Testis (tissue), 3 donors: Measurements from ENCODE around the gene BEST1. TPM values are rescaled to one million over a fixed set of nuclear protein-coding genes. Genes with fewer than 3 reads are reported as not detected.
A peak's percentile ranks its signal among the peaks of the same experiment; 100 is the strongest.

Source experiments
- DNase-seq: peaks from one replicate; pipeline ENCODE4 v3.0.0-alpha.2; 2019
- H3K27ac ChIP-seq, 2 donors: fragments of 200-600 bp; sonication (generic); one replicate each; pipeline ENCODE4 v1.5.1; 2019
- H3K27me3 ChIP-seq: fragments of 200-600 bp; sonication (generic); one replicate; pipeline ENCODE4 v1.5.1; 2019
- H3K36me3 ChIP-seq: fragments of 200-600 bp; sonication (generic); one replicate; pipeline ENCODE4 v1.5.1; 2017; ENCODE audit warnings: low read depth; ENCODE audit errors: missing control alignments
- H3K4me1 ChIP-seq: fragments of 200-600 bp; sonication (generic); one replicate; pipeline ENCODE4 v1.5.1; 2019
- H3K4me3 ChIP-seq, 2 donors: fragments of 200-600 bp; sonication (generic); one replicate each; pipeline ENCODE4 v1.5.1; 2017 to 2019
- H3K9me3 ChIP-seq: fragments of 200-600 bp; sonication (generic); one replicate; pipeline ENCODE4 v1.5.1; 2017
- POLR2A ChIP-seq: fragments of 450-650 bp; IDR thresholded peaks from one replicate; pipeline ENCODE4 v1.6.1; 2017; ENCODE audit warnings: antibody characterized with exemption, mild to moderate bottlenecking, moderate library complexity
- WGBS, 2 donors: methylation state at CpG; one replicate each; pipeline ENCODE4 v1.1.5; 2018; 5-methylcytosine and 5-hydroxymethylcytosine counted together
- intact Hi-C: fragments of 100-400 bp; cut with DNase I; formaldehyde crosslinking; loops from one replicate; pipeline ENCODE4 v1.15.1; 2023; ENCODE audit warnings: low total_unique reads
- polyA plus RNA-seq: library from polyadenylated mRNA; stranded (reverse); fragments of 350-450 nt; fragmentation: Illumina TruSeq; extraction: RNeasy Lipid Tissue Mini Kit (QIAGEN cat#74804); gene quantifications from one replicate; pipeline ENCODE4 v1.2.3, GENCODE V29; 2014; ENCODE audit warnings: low read depth, low replicate concordance; ENCODE audit not compliant: insufficient read depth
- total RNA-seq, 2 donors: library from RNA; depleted of rRNA; stranded (reverse); fragments of >200 nt; gene quantifications; one replicate each; pipeline ENCODE4 v1.2.3, GENCODE V29; 2016
- TF ChIP-seq, protein P1 (sequence below), 3 experiments: fragments of 450-650 bp in 2 of 3; fragments of 200-600 bp in 1 of 3; sonication (generic) in 1 of 3; IDR thresholded peaks; one replicate each; pipeline ENCODE4 v1.5.1; 2016 to 2019; ENCODE audit warnings: antibody characterized with exemption in 3 of 3, mild to moderate bottlenecking in 2 of 3, moderate library complexity in 1 of 3

BEST1 gene
- total and polyA plus RNA-seq, 3 donors from 2014 or later = 9.2 to 33.4 (median 21.0) TPM

DNA sequence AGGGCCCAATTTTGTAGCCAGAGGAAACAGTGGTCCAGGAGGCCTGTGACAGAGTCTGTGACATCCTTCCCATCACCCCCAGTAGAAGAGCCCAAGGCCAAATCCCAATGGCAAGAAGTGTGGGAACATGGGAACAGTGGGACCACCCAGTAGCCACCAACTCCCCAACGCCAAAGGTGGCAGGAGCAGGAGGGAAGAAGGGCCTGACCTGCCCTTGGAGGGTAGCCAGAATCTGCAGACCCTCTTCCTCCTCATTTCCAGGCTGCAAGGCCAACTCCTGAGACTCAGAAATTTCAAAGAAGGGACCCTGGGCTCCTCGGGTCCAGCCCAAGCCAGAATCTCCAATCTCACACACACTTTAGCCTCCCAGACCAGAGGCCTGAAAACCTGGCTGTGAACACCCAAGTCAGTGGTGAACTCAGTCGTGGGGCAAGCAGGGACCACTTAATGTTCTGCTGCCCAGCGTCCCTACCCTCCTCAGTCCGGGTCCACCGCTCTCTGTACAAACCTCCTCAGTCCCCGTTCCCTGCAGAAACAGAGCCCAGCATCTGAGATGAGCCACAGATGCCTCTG, 38.9 kb upstream of the BEST1 start:
- 44 to 58% methylated on average over 7 of the region's 7 CpGs for WGBS, 2 donors
- Histone ChIP-seq H3K27me3 (no peaks in the 10 kb centered on the region), H3K27ac (peak overlapping the region in 1 of 2 donors; percentile 66), H3K9me3 (no peaks in the 10 kb centered on the region), H3K4me1 (peaks cover 75% of the 10 kb centered on the region), H3K36me3 (no peaks in the 10 kb centered on the region), H3K4me3 (no peak overlapping the region)
- no peak for DNase-seq
- intact Hi-C loops = no loop called here
- TF ChIP-seq POLR2A = no peak
- TF ChIP-seq, protein P1, sequence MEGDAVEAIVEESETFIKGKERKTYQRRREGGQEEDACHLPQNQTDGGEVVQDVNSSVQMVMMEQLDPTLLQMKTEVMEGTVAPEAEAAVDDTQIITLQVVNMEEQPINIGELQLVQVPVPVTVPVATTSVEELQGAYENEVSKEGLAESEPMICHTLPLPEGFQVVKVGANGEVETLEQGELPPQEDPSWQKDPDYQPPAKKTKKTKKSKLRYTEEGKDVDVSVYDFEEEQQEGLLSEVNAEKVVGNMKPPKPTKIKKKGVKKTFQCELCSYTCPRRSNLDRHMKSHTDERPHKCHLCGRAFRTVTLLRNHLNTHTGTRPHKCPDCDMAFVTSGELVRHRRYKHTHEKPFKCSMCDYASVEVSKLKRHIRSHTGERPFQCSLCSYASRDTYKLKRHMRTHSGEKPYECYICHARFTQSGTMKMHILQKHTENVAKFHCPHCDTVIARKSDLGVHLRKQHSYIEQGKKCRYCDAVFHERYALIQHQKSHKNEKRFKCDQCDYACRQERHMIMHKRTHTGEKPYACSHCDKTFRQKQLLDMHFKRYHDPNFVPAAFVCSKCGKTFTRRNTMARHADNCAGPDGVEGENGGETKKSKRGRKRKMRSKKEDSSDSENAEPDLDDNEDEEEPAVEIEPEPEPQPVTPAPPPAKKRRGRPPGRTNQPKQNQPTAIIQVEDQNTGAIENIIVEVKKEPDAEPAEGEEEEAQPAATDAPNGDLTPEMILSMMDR (IDR thresholded peaks at IDR 0.05) = no peak

DNA sequence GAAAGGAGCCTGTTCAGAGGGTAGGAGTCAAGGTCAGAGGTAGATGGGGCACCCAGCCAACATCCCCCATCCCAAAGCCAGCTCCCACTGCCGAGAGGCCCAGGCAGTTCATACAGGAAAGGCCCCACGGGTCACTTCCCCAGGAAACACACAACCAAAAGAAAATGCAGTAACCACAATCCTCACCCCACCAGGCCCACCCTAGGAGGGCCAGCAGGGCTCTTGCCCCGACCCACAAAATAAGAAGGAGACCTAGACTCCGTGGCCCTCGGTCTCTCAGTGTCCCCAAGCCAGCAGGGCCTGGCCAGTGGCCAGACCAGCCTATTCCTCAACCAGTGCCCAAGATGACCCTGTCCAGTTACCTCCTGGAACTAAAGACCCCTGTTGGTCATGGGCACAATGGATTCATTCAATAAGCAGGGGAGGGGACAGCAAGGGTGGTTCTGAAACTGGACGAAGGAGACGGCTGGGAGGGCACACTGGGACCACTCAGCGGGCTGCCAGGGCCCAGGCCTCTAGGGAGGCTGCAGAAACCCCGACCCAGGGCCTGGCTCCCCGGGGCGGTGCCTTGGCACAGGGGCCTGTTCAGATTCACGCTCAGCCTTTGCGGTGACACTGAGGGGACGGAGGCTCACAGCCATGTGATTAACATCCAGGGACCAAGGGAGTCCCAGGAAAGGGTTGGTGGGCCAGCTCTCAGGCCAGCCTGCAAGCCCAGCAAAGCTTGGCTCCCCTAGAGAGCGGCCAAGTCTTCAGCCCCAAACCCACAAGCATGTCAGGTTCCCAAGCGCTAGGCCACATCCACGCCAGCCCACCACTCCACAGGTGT, 38.2 kb upstream of the BEST1 start:
- peak; percentile 35 for DNase-seq
- Histone ChIP-seq H3K9me3 (no peaks in the 10 kb centered on the region), H3K27ac (peak overlapping the region; percentile 60 to 66), H3K36me3 (no peaks in the 10 kb centered on the region), H3K27me3 (no peaks in the 10 kb centered on the region), H3K4me1 (peaks cover 78% of the 10 kb centered on the region), H3K4me3 (no peak overlapping the region)
- TF ChIP-seq, protein P1 (IDR thresholded peaks at IDR 0.05) = no peak
- no peak for TF ChIP-seq POLR2A
- 42 to 46% methylated on average over 8 to 17 of the region's 17 CpGs for WGBS, 2 donors
- intact Hi-C loops = no loop called here

DNA sequence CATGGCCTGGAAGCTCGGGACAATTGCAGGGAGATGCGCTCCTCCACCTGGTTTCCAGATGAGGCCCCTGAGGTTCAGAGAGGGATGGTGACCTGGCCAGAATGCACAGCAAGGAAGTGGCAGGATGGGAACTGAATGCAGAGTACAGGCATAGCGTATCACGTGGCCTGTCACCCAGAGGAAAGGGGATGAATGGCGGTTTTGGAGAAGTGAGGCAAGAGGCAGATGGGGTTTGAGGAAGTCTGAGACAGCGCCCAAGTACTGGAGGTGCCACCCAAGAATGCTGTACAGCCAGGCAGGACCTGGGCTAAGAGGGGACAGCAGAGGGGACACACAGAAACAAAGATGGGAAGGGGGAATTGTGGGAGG, 37.6 kb upstream of the BEST1 start:
- intact Hi-C loops = no loop called here
- Histone ChIP-seq H3K4me3 (no peak overlapping the region), H3K9me3 (no peaks in the 10 kb centered on the region), H3K36me3 (no peaks in the 10 kb centered on the region), H3K27ac (peak overlapping the region in 1 of 2 donors; percentile 90), H3K4me1 (peaks cover 76% of the 10 kb centered on the region), H3K27me3 (no peaks in the 10 kb centered on the region)
- DNase-seq = peak; percentile 34
- TF ChIP-seq POLR2A = no peak
- TF ChIP-seq, protein P1 (IDR thresholded peaks at IDR 0.05) = no peak
- WGBS, 2 donors = 86 to 87% methylated on average over 6 of the region's 6 CpGs

DNA sequence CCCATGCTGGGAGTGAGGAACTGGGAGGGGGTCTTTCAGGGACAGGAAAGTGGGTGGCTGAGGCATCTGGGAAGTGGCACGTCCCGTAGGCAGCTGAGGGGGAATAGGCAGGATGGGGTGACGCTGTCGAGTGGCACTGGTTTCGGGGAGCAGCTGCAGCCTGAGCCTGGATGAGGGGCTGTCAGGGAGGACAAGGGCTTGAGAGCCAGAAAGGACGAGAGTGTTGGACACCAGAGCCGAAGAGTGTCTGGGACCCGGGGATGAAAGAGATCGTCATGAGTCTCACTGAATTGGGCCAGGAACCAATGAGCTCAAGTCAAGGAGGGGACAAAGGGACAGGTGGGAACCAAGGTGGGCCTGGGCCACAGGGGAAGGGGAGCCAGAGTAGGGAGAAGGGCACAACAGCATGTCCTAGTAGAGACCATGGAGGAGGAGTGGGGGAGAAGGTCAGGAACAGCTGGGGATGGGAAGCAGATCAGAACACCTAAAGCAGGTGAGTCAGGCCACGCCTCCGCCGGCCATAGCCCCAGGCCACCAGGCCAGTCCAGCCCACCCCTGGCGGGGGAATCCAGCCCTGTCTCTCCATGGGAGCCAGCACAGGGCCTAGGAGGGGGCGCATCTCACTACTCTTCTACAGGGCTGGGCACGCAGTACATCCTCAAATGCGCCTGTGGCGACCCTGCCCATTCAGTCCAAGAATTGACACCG, 37.0 kb upstream of the BEST1 start:
- WGBS, 2 donors = 65 to 67% methylated on average over 13 to 18 of the region's 18 CpGs
- TF ChIP-seq, protein P1 (IDR thresholded peaks at IDR 0.05) = no peak
- TF ChIP-seq POLR2A = no peak
- Histone ChIP-seq H3K27ac (peak overlapping the region; percentile 31 to 90), H3K36me3 (no peaks in the 10 kb centered on the region), H3K4me3 (no peak overlapping the region), H3K4me1 (peaks cover 77% of the 10 kb centered on the region), H3K9me3 (no peaks in the 10 kb centered on the region), H3K27me3 (no peaks in the 10 kb centered on the region)
- intact Hi-C loops = no loop called here
- peak; percentile 13 for DNase-seq
